Right atrium auricular region (tissue), 2 donors: ENCODE measurements around the gene ASPN. TPM values are rescaled to one million over a fixed set of nuclear protein-coding genes. Genes with fewer than 3 reads are reported as not detected.

Experiments used
- DNase-seq: peaks from one replicate; pipeline ENCODE4 v3.0.0-alpha.2; 2019; ENCODE audit warnings: low spot score
- H3K27ac ChIP-seq, 2 donors: fragments of 200-600 bp; sonication (generic); 1 replicate in 1 of 2; 2 replicates in 1 of 2; pipeline ENCODE4 v1.5.1; 2016 to 2019
- H3K27me3 ChIP-seq, 2 donors: fragments of 200-600 bp; sonication (generic); one replicate each; pipeline versions ENCODE4 v1.5.1 to v1.6.0; 2017 to 2019
- H3K36me3 ChIP-seq: fragments of 200-600 bp; sonication (generic); one replicate; pipeline ENCODE4 v1.5.1; 2016
- H3K4me1 ChIP-seq, 2 donors: fragments of 200-600 bp; sonication (generic); one replicate each; pipeline versions ENCODE4 v1.5.1 to v1.6.0; 2017 to 2019
- H3K4me3 ChIP-seq, 2 donors: fragments of 200-600 bp; sonication (generic); 1 replicate in 1 of 2; 2 replicates in 1 of 2; pipeline ENCODE4 v1.5.1; 2017 to 2019; ENCODE audit warnings: mild to moderate bottlenecking in 1 of 2, moderate library complexity in 1 of 2
- H3K9me3 ChIP-seq, 2 donors: fragments of 200-600 bp; sonication (generic); one replicate each; pipeline ENCODE4 v1.5.1; 2019
- CTCF ChIP-seq, 2 donors: fragments of 200-600 bp; sonication (generic); IDR thresholded peaks; one replicate each; pipeline ENCODE4 v1.5.1; 2019; ENCODE audit warnings: antibody characterized with exemption in 2 of 2
- total RNA-seq, 2 donors: library from RNA; depleted of rRNA; stranded (reverse); fragments of >200 nt; gene quantifications; one replicate each; pipeline ENCODE4 v1.1.0, GENCODE V29; 2016

ASPN gene
- total RNA-seq, 2 donors from 2014 or later, result 3.9 to 29.0 TPM

DNA sequence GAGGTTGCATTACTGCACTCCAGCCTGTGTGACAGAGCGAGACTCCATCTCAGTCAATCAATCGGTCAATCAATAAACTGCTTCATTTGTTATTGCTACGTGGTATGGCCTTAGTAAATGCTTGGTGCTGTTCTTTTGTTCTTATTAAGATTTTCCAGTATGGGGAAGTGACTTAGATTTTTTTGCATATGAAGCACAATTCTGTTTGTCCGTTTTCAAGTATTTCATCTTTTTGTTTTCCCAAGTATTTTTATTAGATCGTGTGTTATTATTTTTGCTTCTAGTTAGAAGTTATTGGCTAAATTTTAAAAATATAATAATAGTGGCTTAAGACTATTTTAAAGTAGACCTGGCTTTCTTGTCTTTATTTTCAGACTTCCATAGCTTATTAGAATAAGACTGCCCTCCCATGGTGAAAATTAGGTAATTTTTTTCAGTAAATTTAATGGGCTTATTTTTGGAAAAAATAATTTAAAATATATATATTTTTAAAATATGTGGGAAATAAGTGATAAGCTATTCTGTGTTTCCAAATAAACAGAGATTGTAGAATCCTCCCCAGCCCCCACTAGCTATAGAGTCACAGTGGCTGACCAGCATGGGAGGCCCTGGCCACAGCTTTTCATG is 43.3 kb downstream of the ASPN start:
- no peaks in the 10 kb centered on the region for H3K27me3 ChIP-seq
- H3K27ac ChIP-seq, result no peak overlapping the region
- DNase-seq, result no peak
- no peaks in the 10 kb centered on the region for H3K4me1 ChIP-seq
- no peaks in the 10 kb centered on the region for H3K36me3 ChIP-seq
- no peaks in the 10 kb centered on the region for H3K9me3 ChIP-seq
- TF ChIP-seq CTCF (IDR thresholded peaks at IDR 0.05), result peak in 1 of 2 donors; percentile 44
- no peak overlapping the region for H3K4me3 ChIP-seq

DNA sequence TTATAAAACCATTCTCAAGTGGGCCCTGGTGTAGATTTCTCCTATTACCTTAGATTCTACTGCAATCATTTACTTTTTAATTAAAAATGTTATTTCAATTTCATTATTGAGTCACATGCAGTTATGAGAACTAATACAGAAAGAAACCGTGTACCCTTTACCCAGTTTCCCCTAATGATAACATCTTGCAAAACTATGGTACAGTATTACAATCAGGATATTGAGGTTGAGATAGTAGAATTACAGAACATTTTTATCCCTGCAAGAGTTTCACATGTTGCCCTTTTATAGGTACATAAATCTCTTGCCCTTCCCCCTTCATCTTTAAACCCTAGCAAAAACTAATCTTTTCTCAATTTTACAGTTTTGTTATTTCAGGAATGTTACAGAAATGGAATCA is 47.0 kb downstream of the ASPN start:
- Histone ChIP-seq H3K9me3 (no peaks in the 10 kb centered on the region), H3K27ac (no peak overlapping the region), H3K36me3 (no peaks in the 10 kb centered on the region), H3K27me3 (no peaks in the 10 kb centered on the region), H3K4me3 (no peak overlapping the region), H3K4me1 (no peaks in the 10 kb centered on the region)
- no peak for DNase-seq
- no peak for TF ChIP-seq CTCF (IDR thresholded peaks at IDR 0.05)

GRCh38 chr9:92432972-92433548 is 49.2 kb downstream of the ASPN start:
- no peaks in the 10 kb centered on the region for H3K9me3 ChIP-seq
- no peak overlapping the region for H3K4me3 ChIP-seq
- no peak for TF ChIP-seq CTCF (IDR thresholded peaks at IDR 0.05)
- H3K36me3 ChIP-seq, result no peaks in the 10 kb centered on the region
- no peak for DNase-seq
- H3K27me3 ChIP-seq, result no peaks in the 10 kb centered on the region
- H3K4me1 ChIP-seq, result no peaks in the 10 kb centered on the region
- no peak overlapping the region for H3K27ac ChIP-seq

- no peak for DNase-seq
- TF ChIP-seq CTCF (IDR thresholded peaks at IDR 0.05), result no peak
- Histone ChIP-seq H3K9me3 (no peaks in the 10 kb centered on the region), H3K27ac (no peak overlapping the region), H3K27me3 (no peaks in the 10 kb centered on the region), H3K4me3 (no peak overlapping the region), H3K4me1 (no peaks in the 10 kb centered on the region), H3K36me3 (no peaks in the 10 kb centered on the region)
Observed at GRCh38 chr9:92432350-92432749, 50.0 kb downstream of the ASPN start.

DNA sequence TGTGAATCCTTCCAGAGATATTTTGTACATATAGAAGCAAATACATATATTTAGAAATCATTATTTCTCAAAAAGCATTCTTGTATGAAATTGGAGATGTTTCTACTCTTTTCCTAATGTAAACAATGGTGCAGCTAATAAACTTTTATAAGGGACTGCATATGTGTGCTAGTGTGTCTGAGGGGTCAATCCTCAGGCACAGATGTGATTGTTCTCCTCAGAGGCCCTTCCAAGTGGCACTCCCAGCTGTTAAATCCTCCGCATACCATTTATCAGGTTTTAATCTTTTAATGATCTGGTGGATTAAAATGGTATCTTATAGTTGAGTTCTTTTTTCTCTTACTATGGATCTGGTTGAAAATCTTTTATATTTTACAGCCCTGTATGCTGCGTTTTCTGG is 52.5 kb downstream of the ASPN start:
- Histone ChIP-seq H3K27me3 (no peaks in the 10 kb centered on the region), H3K27ac (no peak overlapping the region), H3K9me3 (no peaks in the 10 kb centered on the region), H3K4me3 (no peak overlapping the region), H3K4me1 (peaks cover 0 to 16% of the 10 kb centered on the region in 2 donors), H3K36me3 (no peaks in the 10 kb centered on the region)
- no peak for TF ChIP-seq CTCF (IDR thresholded peaks at IDR 0.05)
- no peak for DNase-seq
